Mesenteric fat pad (tissue), 1 donor: Measurements from ENCODE around the gene OR2T8. TPM values are rescaled to one million over a fixed set of nuclear protein-coding genes. Genes with fewer than 3 reads are reported as not detected.

Experiments used
- DNase-seq: peaks from one replicate; pipeline ENCODE4 v3.0.0-alpha.2; 2020; ENCODE audit warnings: low spot score
- long read RNA-seq: library from polyadenylated mRNA; unstranded; transcript quantifications from one replicate; pipeline ENCODE4 v2.0.0, GENCODE V29; 2020
- total RNA-seq: library from RNA; stranded (reverse); fragmentation: NEBNext Ultra II Directional; extraction: Animal tissue kit (Norgen Biotek cat#: 25700); gene quantifications from one replicate; pipeline ENCODE4 v1.2.1, GENCODE V29; 2021
- donor health status: DM: yes; HTN: yes; CAD: no.

OR2T8 gene, protein sequence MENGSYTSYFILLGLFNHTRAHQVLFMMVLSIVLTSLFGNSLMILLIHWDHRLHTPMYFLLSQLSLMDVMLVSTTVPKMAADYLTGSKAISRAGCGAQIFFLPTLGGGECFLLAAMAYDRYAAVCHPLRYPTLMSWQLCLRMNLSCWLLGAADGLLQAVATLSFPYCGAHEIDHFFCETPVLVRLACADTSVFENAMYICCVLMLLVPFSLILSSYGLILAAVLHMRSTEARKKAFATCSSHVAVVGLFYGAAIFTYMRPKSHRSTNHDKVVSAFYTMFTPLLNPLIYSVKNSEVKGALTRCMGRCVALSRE
- not detected for total RNA-seq
- long read RNA-seq: 0 reads

DNA sequence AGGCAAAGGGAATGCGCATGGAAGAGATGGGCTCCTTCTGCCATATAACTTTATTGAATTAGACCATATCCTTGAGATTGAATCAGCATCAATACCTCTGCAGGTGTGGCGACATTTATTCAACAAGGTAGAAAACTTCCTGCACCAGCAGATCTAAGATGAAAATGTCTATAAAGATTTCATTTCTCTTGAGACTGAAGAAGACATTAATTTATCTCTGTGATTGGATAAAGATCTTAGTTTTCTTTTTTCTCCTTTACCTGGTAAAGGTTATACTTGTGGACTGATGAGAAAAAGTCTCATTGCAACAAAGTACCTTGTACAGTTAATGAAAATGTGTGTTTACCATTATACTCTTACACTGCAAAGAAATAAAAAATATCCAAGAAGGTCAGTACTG, at the start of gene OR2T8:
Gene OR2T8 (plus strand): TSS at position 301 of the 400 bp plus-strand sequence. CDS start 766 bp downstream, outside the sequence.
- no peak for DNase-seq

DNA sequence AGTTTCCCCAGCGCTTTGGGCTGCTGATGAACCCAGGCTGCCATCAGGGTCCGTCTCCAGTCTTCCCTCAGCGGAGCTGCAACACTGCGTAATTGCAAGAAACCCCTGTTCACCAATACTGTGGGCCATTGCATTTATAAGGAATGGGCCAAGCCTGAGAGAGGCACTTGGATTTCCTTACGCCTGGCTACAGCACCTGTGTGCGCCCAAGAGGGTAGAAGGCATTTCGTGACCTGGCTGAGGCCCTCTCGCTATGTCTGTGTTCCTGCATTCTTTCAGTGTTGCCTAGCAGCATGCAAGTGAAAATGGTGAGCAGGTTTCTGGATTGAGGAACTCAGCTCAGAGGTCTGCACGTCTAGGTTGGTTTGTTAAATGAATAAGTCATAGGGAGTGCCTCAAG, 36.7 kb upstream of the OR2T8 start:
- no peak for DNase-seq

DNA sequence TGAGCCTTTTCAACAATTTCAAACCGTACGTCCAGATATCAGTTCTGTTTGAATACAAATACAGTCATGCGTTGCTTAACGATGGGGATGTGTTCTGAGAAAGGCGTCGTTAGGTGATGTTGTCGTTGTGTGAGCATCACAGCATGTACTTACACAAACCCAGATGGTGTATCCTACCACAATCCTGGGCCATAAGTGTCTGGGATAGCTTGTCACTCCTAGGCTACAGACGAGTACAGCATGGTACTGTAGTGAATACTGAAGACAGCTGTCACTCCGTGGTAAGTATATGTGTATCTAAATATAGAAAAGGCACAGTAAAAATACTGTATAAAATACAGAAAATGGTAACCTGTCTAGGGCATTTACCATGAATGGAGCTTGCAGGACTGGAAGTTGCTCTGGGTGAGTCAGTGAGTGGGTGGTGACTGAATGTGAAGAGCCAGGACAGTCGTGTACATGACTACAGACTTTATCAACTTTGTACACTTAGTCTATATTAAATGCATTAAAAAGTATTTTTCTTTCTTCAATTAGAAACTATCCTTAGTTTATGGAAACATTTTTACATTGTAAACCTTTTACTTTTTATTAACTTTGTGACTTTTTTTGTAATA, 35.1 kb upstream of the OR2T8 start:
- no peak for DNase-seq

DNA sequence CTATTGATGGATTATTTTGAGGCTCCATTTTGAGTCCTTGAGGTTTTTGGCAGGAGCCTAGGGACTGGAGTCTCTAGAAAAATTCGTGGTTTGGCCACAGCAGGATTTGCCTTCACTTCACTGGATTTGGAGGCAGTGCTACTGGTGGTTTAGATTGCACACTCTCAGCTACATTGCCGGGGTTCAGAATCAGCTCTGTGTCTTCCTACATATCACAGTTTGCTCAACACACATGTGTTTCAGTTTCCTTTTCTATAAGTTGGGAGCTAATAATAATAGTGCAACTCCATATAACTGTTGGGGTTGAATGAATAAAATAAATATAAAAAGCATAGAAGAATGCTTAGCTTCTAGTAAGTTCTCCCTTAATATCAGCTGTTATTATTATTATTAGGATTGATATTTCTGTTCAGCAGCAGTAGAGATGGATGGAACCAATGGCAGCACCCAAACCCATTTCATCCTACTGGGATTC, 24.9 kb upstream of the OR2T8 start, which contains the start of gene OR2W3:
Gene OR2W3 (plus strand): TSS at position 425 of the 475 bp plus-strand sequence. CDS start 0 bp downstream, at position 425.
- no peak for DNase-seq

DNA sequence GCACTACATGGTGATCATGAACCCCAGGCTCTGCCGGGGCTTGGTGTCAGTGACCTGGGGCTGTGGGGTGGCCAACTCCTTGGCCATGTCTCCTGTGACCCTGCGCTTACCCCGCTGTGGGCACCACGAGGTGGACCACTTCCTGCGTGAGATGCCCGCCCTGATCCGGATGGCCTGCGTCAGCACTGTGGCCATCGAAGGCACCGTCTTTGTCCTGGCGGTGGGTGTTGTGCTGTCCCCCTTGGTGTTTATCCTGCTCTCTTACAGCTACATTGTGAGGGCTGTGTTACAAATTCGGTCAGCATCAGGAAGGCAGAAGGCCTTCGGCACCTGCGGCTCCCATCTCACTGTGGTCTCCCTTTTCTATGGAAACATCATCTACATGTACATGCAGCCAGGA, 24.1 kb upstream of the OR2T8 start:
- no peak for DNase-seq

DNA sequence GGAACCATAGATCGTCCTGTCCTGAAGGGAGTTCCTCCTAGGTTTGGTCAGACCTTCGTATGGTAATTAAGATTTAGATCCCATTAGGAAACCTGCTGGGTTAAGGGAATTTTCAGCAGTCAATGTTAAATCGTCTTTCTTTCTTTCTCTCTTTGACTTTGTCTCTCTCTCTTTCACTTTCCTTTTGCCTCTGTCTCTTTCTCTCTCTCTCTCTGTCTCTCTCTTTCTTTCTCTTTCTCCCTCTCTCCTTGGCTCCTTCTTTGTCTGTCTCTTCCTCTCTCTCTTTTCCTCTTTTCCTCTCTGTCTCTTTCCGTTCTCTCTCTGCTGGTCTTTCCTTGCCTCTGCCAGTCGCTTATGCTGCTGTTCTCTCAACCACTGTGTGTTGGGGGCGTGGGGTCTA, 15.9 kb upstream of the OR2T8 start:
- no peak for DNase-seq

DNA sequence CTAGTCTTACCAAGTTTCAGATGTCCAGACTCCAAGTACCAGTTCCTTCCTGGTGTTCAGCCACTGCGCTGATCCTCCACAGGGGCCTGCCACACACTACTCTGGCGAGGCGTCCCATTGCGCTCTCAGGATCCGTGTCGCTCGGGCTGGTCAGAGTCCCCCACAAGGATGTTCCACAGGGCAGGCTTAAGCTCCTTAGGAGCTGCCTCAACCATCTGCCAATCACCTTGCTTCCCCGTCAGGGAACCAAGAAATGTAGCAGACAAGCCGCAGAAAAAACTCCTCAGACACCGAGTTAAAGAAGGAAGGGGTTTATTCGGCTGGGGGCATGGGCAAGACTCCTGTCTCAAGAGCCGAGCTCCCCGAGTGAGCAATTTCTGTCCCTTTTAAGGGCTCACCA, 14.9 kb upstream of the OR2T8 start:
- DNase-seq: no peak

DNA sequence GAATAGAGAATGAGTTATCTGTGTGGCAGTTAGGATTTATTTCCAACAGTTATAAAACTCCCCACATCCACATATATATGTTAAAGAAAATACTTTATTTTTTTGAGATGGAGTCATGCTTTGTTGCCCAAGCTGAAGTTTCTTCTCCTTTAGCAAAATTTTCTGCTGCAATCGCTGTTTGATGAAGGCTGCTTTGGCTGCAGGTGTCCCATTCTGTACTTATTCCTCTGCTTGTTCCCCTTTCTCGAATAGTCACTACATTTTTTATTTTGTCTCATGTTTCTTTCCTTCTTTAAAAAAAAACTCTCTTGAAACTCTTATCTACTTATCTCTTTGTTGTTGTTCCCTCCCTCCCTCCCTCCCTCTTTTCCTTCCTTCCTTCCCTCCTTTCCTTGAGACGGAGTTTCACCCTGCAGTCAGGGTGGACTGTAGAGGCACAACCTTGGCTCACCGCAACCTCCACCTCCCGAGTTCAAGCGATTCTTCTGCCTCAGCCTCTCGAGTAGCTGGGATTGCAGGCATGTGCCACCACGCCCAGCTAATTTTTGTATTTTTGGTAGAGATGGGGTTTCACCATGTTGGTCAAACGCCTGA, 14.0 kb upstream of the OR2T8 start:
- DNase-seq: no peak

DNA sequence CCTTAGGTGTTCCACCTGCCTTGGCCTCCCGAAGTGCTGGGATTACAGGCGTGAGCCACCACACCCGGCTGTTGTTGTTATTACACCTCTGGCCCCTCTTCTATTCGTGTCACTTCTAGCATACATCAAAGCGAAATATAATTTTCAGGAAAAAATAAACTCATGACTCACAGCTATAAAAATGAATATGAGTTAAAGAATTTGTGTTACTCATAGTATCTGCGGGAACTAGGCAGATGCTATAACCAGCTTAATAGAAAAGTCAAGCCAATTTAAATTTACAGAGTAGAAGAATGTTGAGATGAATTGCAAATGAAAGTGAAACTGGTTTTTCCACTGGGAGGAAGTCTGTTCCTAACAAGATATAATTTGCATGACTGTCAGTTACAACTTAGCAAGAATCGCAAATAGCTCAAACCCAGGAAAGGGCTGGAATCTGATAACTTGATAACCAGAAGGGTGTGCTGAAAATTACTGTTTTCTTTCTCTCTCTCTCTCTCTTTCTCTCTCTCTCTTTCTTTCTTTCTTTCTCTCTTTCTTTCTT, 13.5 kb upstream of the OR2T8 start:
- no peak for DNase-seq

DNA sequence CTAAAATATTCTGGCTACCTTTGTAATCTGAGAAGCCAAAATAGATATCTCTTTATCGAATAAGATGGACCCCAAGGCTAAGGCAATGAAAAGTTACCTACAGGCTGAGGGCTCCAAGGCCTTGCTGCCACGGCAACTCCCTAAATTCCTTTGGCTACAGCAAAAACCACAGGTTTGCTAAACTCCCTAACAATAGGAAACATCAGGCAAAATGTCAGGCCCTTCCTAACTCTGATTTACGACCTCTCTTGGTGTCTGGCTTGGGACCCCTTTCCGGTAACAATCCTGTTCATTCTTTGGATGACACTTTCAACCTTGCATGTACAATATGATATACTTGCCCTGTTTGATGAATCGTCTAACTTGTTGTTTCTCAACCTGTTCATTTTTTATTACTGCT, 11.3 kb upstream of the OR2T8 start:
- DNase-seq: no peak

DNA sequence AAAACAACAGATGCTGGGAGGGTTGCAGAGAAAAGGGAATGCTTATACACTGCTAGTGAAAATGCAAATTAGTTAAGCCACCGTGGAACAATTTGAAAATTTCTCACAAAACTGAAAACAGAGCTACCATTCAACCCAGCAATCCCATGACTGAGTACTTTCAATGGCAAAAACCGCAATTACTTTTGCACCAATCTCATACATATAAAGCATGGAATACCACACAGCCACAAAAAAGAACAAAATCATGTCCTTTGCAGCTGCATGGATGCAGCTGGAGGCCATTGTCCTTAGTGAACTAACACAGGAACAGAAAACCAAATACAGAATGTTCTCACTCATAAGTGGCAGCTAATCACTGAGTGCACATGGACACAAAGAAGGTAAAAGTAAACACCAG, 6.3 kb upstream of the OR2T8 start:
- DNase-seq: no peak

DNA sequence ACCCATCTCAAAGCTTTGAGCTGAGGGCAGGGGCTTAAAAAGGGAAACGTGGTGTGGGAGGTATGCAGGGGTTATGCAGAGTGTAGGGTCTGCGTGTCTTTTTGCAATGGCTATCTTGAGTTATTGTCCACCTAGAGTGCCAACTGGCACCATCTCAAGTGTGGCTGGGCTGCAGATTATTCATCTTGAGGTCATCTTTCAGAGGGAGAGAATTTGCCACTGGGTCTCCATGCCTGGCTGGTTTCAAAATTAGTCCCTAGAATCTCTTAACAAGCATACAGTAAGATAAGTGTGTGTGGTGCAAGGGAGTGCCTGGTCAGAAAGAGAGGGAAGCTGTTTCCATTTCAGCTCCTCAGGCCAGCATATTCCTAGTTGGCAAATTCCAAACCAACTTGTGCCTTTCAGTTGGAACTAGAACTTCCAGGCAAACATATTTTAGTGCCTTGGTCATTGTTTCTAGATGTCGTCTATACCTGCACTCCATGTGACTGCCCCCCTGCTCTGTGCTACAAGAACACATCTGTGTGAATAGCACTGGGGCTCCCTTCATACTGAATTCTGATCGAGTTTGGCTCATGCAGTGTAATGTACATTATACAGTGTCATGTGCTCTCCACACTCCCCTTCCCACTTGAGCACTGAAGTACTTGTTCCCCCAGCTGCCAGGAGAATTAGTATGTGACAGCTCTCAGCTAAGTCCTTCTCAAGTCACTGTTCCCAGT, 5.0 kb upstream of the OR2T8 start:
- no peak for DNase-seq

DNA sequence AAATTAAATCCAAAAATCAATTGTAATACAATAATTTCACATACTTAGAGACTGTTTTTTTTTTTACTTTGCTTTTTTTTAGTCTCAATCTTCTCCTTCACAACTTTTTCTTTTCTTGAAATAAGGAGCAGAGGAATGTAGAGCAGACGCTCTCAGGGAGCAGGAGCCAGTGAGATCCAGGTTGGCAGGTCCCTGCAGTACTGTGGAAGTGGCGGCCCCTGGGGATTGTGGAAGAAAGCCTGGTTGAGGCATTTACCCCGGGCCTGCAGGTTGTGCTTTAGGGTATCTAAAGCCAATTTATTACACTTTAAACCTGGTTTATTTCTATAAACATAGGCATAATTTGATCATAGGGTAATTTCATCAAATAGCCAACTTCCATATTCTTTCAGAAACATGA, 3.9 kb downstream of the OR2T8 start:
- no peak for DNase-seq

DNA sequence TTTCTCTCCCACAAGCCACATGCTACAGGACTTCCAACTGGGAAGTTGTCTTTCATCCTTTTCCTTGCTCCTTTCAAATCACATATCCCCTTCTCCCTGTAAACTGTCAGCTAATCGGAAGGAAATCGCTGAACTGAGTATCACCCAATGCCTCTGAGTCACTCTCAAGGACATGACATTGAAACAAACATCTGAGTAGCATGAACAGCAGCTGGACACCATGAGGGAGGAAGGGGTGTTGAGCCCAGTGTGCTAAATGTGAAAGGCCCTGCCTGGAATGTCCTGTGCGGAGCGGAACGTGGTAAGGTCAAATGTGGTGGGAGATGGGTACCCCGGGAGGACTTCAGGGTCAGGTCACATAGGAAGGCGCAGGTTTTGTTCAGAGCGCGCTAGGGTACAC, 4.8 kb downstream of the OR2T8 start, which contains the start of gene OR2AJ1:
Gene OR2AJ1 (plus strand): TSS at position 22 of the 400 bp plus-strand sequence. CDS start 8,880 bp downstream, outside the sequence.
- no peak for DNase-seq

DNA sequence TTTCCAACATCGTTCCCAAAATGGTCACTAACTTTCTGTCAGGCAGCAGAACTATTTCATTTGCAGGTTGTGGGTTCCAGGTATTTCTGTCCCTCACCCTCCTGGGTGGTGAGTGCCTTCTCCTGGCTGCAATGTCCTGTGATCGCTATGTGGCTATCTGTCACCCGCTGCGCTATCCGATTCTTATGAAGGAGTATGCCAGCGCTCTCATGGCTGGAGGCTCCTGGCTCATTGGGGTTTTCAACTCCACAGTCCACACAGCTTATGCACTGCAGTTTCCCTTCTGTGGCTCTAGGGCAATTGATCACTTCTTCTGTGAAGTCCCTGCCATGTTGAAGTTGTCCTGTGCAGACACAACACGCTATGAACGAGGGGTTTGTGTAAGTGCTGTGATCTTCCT, 13.9 kb downstream of the OR2T8 start:
- DNase-seq: no peak

DNA sequence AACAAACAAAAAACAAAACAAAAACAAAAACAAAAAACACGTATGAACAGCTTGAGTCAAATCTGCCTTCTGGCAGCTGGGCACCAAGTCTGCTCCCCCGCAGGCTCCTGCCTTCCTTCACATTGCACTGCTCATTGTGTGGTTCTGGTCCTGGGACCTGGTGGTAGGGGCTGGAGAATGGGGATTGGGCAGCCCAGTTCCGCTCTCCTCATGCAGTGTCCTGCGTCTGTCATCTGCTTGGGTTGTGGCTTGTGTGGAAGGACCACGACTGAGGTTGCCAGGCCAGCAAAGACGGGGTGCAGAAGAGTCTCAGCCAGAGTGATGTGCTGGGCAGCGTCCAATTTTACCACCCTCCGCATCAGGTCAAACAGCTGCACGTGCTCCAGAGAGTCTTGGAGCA, 15.7 kb downstream of the OR2T8 start:
- no peak for DNase-seq

DNA sequence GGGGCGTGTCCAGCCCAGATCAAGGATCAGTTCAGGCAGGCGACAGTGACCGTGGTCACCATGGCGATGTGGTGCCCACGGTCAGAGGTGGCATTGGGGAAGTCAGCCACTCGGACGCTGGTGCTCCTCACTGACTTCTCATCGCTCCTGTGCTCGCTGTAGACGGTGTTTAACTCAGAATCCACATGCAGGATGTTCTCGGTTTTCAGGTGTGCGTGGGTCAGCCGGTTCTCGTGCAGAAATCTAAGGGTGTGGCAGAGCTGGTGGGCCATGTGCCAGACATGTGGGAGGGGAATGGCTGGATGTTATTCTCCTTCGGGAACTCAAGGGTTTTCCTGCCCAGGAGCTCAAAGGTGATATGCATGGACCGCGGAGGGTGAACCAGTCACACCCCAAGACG, 16.4 kb downstream of the OR2T8 start:
- no peak for DNase-seq

DNA sequence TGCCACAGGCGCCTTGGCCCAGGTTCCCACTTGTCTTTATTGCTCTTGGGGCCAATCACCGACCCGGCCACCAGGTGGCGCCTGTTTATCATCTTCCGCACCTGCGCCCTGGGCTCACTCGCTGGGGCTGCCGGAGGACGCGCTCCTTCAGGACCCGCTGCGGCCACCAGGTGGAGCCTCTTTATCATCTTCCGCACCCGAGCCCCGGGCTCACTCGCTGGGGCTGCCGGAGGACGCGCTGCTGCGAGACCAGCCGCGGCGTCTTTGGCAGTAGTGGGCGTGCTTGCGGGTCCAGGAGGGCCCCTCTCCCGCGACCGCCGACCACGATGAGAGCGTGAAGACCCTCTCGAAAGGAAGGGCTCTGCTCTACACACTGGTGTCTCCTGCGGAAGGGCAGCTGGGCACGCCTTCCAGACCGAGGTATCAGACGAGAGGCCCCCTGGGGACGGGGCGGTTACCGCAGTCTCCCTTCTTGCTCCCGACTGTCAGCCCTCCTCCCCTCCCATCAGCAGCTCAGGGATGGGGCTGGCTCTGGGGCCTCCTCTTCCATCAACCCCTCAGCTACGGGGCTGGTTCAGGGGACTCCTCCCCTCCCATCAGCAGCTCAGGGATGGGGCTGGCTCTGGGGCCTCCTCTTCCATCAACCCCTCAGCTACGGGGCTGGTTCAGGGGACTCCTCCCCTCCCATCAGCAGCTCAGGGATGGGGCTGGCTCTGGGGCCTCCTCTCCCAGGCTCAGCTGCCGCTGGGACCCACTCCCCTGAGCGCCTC, 17.1 kb downstream of the OR2T8 start:
- peak; percentile 90 for DNase-seq

DNA sequence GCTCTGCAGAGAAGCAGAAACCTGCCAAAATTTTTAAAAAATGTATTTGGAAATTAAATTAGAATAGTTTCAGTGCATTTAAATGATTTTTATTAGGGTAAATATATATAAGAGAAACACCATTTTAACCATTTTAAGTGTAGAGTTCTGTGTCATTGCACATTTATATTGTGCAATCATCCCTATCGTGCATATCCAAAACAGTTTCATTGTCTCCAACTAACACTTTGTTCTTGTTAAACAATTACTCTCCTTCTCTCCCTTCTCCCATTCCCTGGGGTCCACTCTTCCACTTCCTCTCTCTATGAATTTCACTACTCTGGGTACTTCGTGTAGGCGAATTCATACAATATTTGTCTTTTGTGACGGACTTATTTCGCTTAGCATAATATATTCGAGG, 22.6 kb downstream of the OR2T8 start:
- no peak for DNase-seq

DNA sequence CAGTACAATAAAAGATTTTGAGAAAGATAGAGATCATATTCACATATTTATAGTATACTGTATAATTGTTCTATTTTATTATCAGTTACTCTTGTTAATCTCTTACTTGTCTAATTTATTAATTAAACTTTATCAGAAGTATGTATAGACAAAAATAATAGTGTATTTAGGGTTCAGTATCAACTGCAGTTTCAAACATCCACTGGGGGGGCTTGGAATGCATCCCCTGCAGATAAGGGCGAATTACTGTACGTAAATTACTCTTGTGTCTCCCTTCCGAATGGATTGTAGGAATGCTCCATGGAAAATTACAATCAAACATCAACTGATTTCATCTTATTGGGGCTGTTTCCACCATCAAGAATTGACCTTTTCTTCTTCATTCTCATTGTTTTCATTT, 28.5 kb downstream of the OR2T8 start, which contains the start of gene OR2L8:
Gene OR2L8 (plus strand): TSS at position 301 of the 400 bp plus-strand sequence. CDS start 0 bp downstream, at position 301.
- DNase-seq: no peak
